GM12878 (cell line): ENCODE measurements around the gene SAFB. TPM values are rescaled to one million over a fixed set of nuclear protein-coding genes. Genes with fewer than 3 reads are reported as not detected.

ENCODE experiments used
- ATAC-seq: fragments of 200-7000 bp; cut with Tn5 transposase; 3 replicates; pipeline ENCODE4 v1.9.1; 2020; ENCODE audit warnings: mild to moderate bottlenecking, moderate library complexity
- BruUV-seq: library from RNA; stranded (reverse); fragments of 400-500 nt; replicated peaks from 2 replicates; lab custom pipeline; 2021; lab: Mats Ljungman, UMichigan
- CTCF ChIA-PET: fragments of 300-600 bp; sonication (Branson Sonifier 250); formaldehyde crosslinking; extraction: SDS; loops from one replicate; lab custom pipeline; 2021; ENCODE audit warnings: inconsistent platforms; lab: Yijun Ruan, JAX
- POLR2A ChIA-PET: fragments of 350-600 bp; formaldehyde crosslinking; extraction: SDS; loops from one replicate; lab custom pipeline; 2021; ENCODE audit warnings: inconsistent platforms; lab: Charles Lee
- RAD21 ChIA-PET: fragments of 300-600 bp; sonication (Branson Sonifier 250); formaldehyde crosslinking; loops from one replicate; lab custom pipeline; 2023; ENCODE audit warnings: antibody characterized with exemption; ENCODE audit not compliant: unreplicated experiment; lab: Charles Lee
- SMC1A ChIA-PET: fragments of 300-600 bp; sonication (Branson Sonifier 250); formaldehyde crosslinking; loops from one replicate; lab custom pipeline; 2023; ENCODE audit not compliant: unreplicated experiment, uncharacterized antibody; lab: Charles Lee
- DNase-seq: peaks from one replicate; pipeline ENCODE4 v3.0.0-alpha.2; 2011; ENCODE audit warnings: low read depth, low spot score
- FAIRE-seq: peaks from 3 replicates; lab custom pipeline; 2011; peaks lifted over from hg19 to GRCh38; lab: Jason Lieb, UNC
- H2AFZ ChIP-seq: 2 replicates; pipeline ENCODE4 v1.6.0; 2011; ENCODE audit warnings: low read depth, low read length, control low read depth; ENCODE audit not compliant: control insufficient read depth
- H3K27ac ChIP-seq: 2 replicates; pipeline ENCODE4 v1.5.1; 2011; ENCODE audit warnings: control low read depth; ENCODE audit not compliant: control insufficient read depth, insufficient read depth
- H3K27me3 ChIP-seq, 2 experiments: replicated peaks in 1 of 2; 2 replicates each; pipeline versions ENCODE4 v1.6.0 to v1.6.1; 2011; ENCODE audit warnings: low read length in 1 of 2; ENCODE audit not compliant: control insufficient read depth in 2 of 2, insufficient read depth in 2 of 2
- H3K36me3 ChIP-seq, 2 experiments: 2 replicates each; pipeline ENCODE4 v1.5.1; 2011; ENCODE audit warnings: low read length in 1 of 2; ENCODE audit not compliant: control insufficient read depth in 2 of 2, insufficient read depth in 2 of 2
- H3K4me1 ChIP-seq: 2 replicates; pipeline ENCODE4 v1.6.1; 2011; ENCODE audit warnings: mild to moderate bottlenecking, low read length, moderate library complexity, mixed read lengths; ENCODE audit not compliant: control insufficient read depth, insufficient read depth
- H3K4me2 ChIP-seq: 2 replicates; pipeline ENCODE4 v1.6.0; 2011; ENCODE audit warnings: control low read depth; ENCODE audit not compliant: control insufficient read depth, insufficient read depth
- H3K4me3 ChIP-seq: fragments of 200-600 bp; sonication (generic); 2 replicates; pipeline ENCODE4 v1.5.1; 2016
- H3K79me2 ChIP-seq: 2 replicates; pipeline ENCODE4 v1.6.0; 2011; ENCODE audit warnings: low read length; ENCODE audit not compliant: control insufficient read depth, insufficient read depth
- H3K9ac ChIP-seq: 2 replicates; pipeline ENCODE4 v1.8.0; 2011; ENCODE audit warnings: low read length, control low read depth, mixed read lengths; ENCODE audit not compliant: control insufficient read depth, insufficient read depth
- H3K9me3 ChIP-seq: replicated peaks from 3 replicates; pipeline ENCODE4 v1.5.1; 2011; ENCODE audit warnings: mild to moderate bottlenecking, low read length; ENCODE audit not compliant: control insufficient read depth, insufficient read depth
- H4K20me1 ChIP-seq: 2 replicates; pipeline ENCODE4 v1.6.0; 2011; ENCODE audit not compliant: control insufficient read depth, insufficient read depth
- NFXL1 ChIP-seq: fragments of 450-650 bp; IDR thresholded peaks from 2 replicates; pipeline ENCODE4 v1.6.1; 2017; ENCODE audit warnings: antibody characterized with exemption, mild to moderate bottlenecking, borderline replicate concordance
- NRF1 ChIP-seq: conservative IDR thresholded peaks from 2 replicates; pipeline ENCODE4 v1.6.1; 2011; ENCODE audit warnings: mild to moderate bottlenecking, low read depth, low read length, improper control_type of control experiment
- TCF7 ChIP-seq: IDR thresholded peaks from 2 replicates; pipeline ENCODE4 v1.6.1; 2014; ENCODE audit warnings: antibody characterized with exemption, borderline replicate concordance
- WGBS: methylation state at CpG from one replicate; pipeline ENCODE4 v1.1.6; 2016; ENCODE audit warnings: low lambda C conversion rate; ENCODE audit not compliant: insufficient replicate concordance, insufficient coverage; ENCODE audit errors: missing lambda C conversion rate; 5-methylcytosine and 5-hydroxymethylcytosine counted together
- in situ Hi-C: fragments of 300-500 bp; cut with MboI; formaldehyde crosslinking; loops from 9 replicates; pipeline ENCODE4 v1.14.3; 2018; ENCODE audit warnings: mixed read lengths
- intact Hi-C: fragments of 100-400 bp; cut with micrococcal nuclease; formaldehyde crosslinking; loops from one replicate; pipeline ENCODE4 v1.14.2; 2022; ENCODE audit not compliant: unreplicated experiment
- polyA plus RNA-seq, 11 experiments: library from polyadenylated mRNA; depleted of rRNA in 4 of 11; unstranded in 6 of 11; stranded (reverse) in 5 of 11; fragments of >200 nt; fragmentation: Nextera tagmentation in 4 of 11; fragmentation: Illumina TruSeq in 1 of 11; extraction: Ambion mirVana in 4 of 11; extraction: Trizol in 1 of 11; gene quantifications; 1 replicate in 1 of 11; 2 replicates in 10 of 11; pipeline versions ENCODE4 v1.2.1 to v1.2.3, GENCODE V29; 2011 to 2016; ENCODE audit warnings: inconsistent platforms in 2 of 11, missing spikeins in 2 of 11, low read depth in 1 of 11
- total RNA-seq, 4 experiments: library from RNA; depleted of rRNA in 3 of 4; stranded (reverse); fragments of >200 nt in 3 of 4; fragmentation: Illumina TruSeq in 1 of 4; extraction: Trizol in 1 of 4; gene quantifications; 2 replicates each; pipeline versions ENCODE4 v1.2.1 to v1.2.3, GENCODE V29; 2013 to 2021
- TF ChIP-seq, protein P1 (sequence below): IDR thresholded peaks from 2 replicates; pipeline ENCODE4 v1.6.1; 2012; ENCODE audit warnings: low read depth, low read length, improper control_type of control experiment

Gene SAFB
- total and polyA plus RNA-seq, 10 of the 15 experiments (the other 5 are each of a cell fraction or from before 2014, with no cell fraction given): 1.6 to 131 (median 61.2) TPM

- TF ChIP-seq TCF7: no peak
- no peak for TF ChIP-seq NRF1
- TF ChIP-seq NFXL1: no peak
- TF ChIP-seq, protein P1, sequence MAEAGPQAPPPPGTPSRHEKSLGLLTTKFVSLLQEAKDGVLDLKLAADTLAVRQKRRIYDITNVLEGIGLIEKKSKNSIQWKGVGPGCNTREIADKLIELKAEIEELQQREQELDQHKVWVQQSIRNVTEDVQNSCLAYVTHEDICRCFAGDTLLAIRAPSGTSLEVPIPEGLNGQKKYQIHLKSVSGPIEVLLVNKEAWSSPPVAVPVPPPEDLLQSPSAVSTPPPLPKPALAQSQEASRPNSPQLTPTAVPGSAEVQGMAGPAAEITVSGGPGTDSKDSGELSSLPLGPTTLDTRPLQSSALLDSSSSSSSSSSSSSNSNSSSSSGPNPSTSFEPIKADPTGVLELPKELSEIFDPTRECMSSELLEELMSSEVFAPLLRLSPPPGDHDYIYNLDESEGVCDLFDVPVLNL: no peak
- TF ChIP-seq, all 136 proteins: peak for 0
- Histone ChIP-seq H3K27ac (no peak overlapping the region), H3K9me3 (no peaks in the 10 kb centered on the region), H4K20me1 (no peaks in the 10 kb centered on the region), H3K9ac (no peak overlapping the region), H3K4me3 (no peak overlapping the region), H3K4me1 (no peaks in the 10 kb centered on the region), H3K36me3 (peaks cover 0 to under 1% of the 10 kb centered on the region in 2 experiments; a peak in 2 of 4 replicates), H3K4me2 (no peak overlapping the region), H2AFZ (no peak overlapping the region), H3K27me3 (no peaks in the 10 kb centered on the region), H3K79me2 (no peaks in the 10 kb centered on the region)
- no TSS peak for BruUV-seq
- DNase-seq (no peak), FAIRE-seq (no peak), ATAC-seq (no peak)
- CTCF ChIA-PET: no interaction called here
- POLR2A ChIA-PET: no interaction called here
- RAD21 ChIA-PET: interaction anchor here (0.6 to 1.5 kb wide), 2 partner anchors 140 to 329 kb away, joined by 3 read pairs; partner anchors contain the start of genes CATSPERD and LONP1
- in situ Hi-C loops: no loop called here
- 76% methylated on average over 12 of the region's 12 CpGs for WGBS
- intact Hi-C loops: no loop called here
- SMC1A ChIA-PET: no interaction called here
Observed at GRCh38 chr19:5580161-5580571, 42.7 kb upstream of the SAFB start.
